DMS79 treated with DMSO at 0.1 percent for 48 hours (cell line): ENCODE measurements around the gene HFM1.
"Not testable (repeated sequence)": the region's sequence is repeated elsewhere in the genome, so short reads cannot be mapped to it uniquely, and the experiment has no call there.

ENCODE experiments used
- DNase-seq: peaks from one replicate; lab custom pipeline; 2025; lab: John Stamatoyannopoulos, UW

Gene HFM1

DNA sequence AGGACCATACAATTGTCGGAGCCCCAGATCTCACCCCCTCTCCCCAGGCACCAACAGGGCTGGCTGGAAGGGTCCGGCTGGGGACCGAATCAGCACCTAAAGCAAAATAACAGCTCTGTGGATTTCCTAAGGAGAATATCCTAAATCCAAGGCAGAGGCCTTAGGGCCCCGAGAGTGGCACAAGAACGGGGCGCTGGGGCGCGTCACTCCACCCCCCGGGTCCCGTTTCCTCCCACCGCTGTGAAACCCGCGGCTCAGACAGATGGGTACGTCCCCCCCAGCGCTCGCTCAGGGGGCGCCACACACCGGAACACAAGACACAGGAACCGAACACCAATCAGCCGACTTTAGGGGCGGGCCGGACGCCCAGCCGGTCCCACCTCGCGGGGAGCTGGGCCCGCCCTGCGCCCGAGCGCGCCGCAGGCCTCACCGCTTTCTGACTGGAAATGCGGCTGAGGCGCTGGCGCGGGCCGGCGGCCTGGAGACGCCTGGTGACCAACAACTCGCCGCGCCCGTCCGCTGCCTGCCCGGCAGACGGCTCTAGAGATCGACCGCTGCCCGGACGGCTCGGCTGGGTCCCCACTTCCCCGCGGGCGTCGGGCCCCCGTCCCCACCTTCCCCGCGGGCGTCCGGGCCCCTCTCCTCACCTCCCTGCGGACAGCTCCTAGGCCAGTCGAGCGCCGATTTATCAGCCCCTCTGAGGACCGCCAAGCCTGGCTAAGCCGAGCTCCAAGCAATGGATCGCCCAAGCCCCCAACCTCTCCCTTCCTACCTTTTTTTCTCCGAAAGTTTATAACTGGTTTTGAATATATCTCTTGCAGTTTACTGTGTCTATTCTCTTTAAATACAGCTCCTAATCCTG is at the start of gene HFM1:
Gene HFM1, minus strand, starts transcription at position 687 of the 862 bp plus-strand sequence. CDS start 3,755 bp downstream, outside the sequence.
- peak; percentile 58 for DNase-seq

- DNase-seq, result no peak
Observed at GRCh38 chr1:91454136-91454535, 49.5 kb upstream of the HFM1 start.

- DNase-seq, result no peak
Observed at GRCh38 chr1:91450260-91450659, 45.6 kb upstream of the HFM1 start.

- DNase-seq, result not testable (repeated sequence)
Observed at GRCh38 chr1:91447782-91448181, 43.1 kb upstream of the HFM1 start.

GRCh38 chr1:91441980-91442379 is 37.3 kb upstream of the HFM1 start:
- DNase-seq, result not testable (repeated sequence)

DNA sequence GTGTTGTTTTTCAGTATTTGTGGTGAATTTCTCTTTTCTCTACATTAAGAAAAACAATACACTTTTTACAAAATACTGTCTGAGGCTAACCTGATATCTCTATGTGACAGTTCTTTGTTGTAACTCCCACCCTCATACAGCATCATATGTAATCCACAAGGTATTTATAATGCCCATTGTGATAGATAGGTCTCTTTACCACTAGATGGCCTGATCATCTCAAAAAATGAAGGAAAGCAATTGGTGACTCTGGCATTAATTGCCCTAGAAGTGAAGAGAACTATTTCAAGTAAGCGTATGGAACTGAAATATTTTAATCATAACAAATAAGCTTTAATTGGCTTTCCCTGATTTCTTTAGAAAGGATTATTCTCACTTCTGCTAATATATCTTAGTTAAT is 36.2 kb upstream of the HFM1 start:
- DNase-seq, result no peak

DNA sequence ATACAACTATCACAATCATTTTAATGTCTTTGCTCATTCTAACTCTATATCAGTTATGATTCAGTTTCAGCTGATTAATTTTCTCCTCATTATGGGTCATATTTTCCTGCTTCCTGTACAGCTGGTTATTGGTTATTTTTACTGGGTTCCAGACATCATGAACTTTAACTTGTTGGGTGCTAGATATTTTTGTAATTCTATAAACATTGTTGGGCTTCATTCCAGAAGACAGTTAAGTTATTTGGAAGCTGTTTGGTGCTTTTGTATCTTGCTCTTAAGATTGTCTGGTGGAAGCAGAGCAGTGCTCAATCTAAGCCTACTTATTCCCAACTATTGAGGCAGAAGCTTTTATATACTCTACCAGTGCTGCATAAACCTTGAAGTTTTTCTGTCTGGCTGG is 34.4 kb upstream of the HFM1 start:
- DNase-seq, result no peak

DNA sequence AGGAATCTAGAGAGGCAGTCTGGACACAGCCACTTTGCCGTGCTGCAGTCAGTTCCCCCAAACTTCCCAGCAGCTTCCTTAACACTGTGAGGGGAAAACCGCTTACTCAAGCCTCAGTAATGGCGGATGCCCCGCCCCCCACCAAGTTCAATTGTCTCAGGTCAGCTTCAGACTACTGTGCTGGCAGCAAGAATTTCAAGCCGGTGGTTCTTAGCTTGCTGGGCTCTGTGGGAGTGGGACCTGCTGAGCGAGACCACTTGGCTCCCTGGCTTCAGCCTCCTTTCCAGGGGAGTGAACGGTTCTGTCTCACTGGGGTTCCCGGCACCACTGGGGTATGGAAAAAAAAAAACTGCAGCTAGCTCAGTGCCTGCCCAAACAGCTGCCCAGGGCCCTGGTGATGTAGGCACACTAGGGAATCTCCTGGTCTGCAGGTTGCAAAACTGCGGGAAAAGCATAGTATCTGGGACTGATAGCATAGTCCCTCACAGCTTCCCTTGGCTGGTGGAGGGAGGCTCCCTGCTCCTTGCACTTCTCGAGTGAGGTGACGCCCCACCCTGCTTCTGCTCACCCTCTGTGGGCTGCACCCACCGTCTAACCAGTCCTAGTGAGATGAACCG is 23.7 kb upstream of the HFM1 start:
- peak; percentile 39 for DNase-seq

DNA sequence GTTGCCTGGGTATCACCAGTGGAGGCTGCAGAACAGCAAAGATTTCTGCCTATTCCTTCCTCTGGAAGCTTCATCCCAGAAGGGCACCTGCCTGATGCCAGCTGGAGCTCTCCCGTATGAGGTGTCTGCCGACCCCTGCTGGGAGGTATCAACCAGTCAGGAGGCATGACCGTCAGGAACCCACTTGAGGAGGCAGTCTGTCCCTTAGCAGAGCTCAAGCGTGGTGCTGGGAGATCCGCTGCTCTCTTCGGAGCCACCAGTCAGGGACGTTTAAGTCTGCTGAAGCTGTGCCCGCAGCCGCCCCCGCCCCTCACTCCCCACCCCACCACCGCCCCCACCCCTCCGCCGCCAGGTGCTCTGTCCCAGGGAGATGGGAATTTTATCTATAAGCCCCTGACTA is 23.1 kb upstream of the HFM1 start:
- peak; percentile 12 for DNase-seq

- DNase-seq, result not testable (repeated sequence)
Observed at GRCh38 chr1:91422523-91422922, 17.9 kb upstream of the HFM1 start.

DNA sequence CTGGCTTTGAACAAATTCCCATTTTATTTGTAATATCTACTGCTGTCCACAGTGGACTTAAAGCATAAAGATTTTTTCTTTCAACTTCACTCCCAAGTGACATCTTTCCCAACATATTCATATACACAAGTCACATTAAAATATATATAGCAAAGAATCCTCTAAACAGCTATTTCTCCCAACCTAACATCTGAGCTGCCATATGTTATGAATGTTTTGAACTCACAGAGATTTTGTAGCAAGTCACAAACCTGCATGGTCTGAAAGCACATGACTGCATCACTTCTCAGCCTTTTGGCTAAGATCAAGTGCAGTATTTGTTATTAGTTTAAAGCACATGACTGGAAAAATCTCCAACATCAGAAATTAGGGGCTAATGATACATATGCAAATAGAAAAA is 7.7 kb upstream of the HFM1 start:
- no peak for DNase-seq

DNA sequence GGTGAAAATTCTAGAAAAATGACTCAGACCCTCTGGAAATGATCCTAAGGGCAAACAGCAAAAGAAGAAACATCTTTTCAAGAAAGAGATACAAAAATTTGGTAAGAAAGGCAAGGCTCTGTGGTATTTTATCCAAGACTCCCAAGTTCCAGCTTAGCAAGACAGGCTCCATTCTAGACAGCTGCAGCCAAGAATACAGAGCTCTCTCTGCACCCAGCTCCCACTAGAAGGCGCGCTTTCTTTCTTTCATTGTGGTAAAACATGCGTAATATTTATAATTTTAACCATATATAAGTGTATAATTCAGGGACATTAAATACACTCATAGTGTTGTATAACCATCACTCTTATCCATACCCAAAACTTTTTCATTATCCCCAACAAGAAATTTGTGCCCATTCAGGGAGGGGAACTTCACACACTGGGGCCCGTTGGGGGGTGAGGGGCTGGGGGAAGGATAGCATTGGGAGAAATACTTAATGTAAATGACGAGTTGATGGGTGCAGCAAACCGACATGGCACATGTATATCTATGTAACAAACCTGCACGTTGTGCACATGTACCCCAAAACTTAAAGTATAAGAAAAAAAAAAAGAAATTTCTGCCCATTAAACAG is 2.2 kb upstream of the HFM1 start:
- DNase-seq, result no peak

DNA sequence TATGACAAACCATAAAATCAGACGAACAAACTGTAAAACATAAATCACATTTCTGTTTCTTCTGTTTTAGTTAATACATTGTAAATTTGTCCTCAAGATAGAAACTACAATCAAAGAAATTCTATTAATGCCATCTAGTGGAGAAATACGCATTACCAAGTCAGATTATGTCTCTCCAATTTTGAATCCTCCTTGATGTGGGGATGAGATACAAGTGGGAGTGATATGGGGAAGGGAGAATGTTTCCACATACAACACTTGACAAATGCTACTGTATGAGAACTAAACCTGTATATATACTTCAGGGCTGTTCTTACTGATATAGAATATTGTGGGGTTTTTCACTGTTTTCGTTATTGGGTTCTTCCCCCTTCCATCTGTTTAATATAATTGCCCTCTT is 2.6 kb downstream of the HFM1 start:
- DNase-seq, result peak; percentile 26

DNA sequence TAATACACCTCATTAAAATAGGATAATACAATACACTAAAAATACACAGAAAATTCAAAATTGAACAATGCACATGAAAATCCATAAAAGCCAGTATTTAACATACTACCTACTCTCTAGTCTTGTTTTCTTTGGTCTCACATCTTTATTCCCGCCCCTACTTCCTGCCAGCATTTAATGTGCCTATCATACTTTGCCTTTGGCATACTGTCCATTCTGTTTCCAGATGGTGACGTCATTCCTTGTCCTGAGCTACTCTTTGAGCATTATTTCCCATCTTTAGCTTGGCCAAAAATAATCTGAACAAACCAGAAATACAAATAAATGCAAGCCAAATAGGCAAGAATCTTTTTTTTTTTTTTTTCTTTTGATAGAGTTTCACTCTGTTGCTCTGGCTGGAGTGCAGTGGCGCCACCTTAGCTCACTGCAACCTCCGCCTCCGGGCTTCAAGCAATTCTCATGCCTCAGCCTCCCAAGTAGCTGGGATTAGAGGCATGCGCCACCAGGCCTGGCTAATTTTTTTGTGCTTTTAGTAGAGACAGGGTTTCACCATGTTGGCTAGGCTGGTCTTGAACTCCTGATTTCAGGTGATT is 4.4 kb downstream of the HFM1 start:
- no peak for DNase-seq

DNA sequence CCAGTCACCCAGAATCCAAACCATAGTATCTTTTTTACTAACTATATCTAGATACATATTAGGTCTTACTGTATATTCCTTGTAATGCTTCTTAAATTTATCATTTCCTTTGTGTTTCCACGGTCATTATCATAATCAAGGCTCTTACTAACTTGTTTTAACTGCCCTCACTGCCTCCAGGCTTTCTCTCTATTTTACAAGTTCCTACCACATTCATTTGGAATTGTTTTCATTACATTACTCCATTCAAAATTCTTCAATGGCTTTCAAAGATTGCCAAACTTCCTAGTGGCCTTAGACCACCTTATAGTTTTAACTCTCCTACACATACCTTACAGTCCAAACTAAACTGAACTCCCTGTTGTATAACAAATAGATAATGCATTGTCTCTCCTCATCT is 6.3 kb downstream of the HFM1 start:
- no peak for DNase-seq

GRCh38 chr1:91397605-91398004 is 7.0 kb downstream of the HFM1 start:
- DNase-seq, result peak; percentile 48

DNA sequence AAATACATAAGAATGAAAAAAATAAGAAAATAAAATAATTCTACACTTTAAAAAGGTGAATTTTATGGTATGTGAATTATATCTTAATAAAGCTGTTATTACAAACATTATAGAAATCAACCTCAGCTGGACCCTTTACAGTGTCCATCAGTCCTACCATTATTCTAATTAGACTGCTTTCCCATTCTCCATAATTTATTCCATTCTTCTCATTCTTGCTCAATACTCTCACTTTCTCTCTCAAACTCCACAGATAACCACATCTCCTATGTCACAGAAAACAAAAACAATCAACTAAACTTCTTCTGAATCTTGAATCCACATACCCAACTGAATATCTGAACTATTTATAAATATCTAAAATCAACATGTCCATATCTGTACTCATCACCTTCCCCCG is 11.6 kb downstream of the HFM1 start:
- no peak for DNase-seq

- DNase-seq, result no peak
Observed at GRCh38 chr1:91386109-91386508, 18.5 kb downstream of the HFM1 start.

- no peak for DNase-seq
Observed at GRCh38 chr1:91383456-91383855, 21.2 kb downstream of the HFM1 start.

DNA sequence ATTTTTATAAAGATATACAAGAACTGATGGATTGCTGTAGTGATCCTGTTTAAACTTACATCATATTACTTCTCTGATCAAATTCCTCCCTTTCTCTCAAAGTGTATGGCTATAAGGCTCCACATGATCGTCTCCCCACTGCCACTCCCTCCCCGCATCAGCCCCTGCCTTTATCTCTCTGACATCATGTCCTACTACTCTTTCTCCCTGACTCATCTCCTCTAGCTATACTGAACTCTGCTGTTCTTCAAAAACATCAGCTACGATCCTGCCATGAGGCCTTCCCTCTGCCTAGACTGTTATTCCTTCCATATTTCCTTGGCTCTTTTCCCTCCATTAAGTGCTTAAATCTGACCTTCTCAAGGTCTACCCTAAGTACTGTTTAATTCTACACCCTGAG is 22.8 kb downstream of the HFM1 start:
- no peak for DNase-seq

- DNase-seq, result no peak
Observed at GRCh38 chr1:91374086-91374485, 30.6 kb downstream of the HFM1 start.

DNA sequence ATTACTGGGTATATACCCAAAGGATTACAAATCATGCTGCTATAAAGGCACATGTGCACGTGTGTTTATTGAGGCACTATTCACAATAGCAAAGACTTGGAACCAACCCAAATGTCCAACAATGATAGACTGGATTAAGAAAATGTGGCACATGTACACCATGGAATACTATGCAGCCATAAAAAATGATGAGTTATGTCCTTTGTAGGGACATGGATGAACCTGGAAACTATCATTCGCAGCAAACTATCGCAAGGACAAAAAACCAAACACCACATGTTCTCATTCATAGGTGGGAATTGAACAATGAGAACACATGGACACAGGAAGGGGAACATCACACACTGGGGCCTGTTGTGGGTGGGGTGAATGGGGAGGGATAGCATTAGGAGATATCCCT is 32.4 kb downstream of the HFM1 start:
- DNase-seq, result not testable (repeated sequence)

DNA sequence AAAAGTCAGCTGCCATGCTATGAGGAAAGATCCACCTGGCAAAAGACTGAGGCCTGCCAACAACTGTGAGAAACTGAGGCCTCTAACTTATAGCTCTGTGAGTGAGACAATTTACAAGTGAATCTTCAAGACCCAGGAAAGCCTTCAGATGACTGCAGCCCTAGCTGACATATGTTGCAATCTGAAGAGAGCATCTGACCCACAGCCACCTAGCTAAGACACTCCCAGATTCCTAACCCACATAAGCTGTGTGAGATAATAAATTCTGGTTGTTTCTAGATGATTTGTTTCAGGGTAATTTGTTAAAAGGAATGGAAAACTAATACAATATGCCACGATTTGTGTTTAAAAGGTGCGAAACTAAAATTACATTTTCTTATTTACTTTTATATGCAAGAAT is 55.1 kb downstream of the HFM1 start:
- DNase-seq, result no peak
